GM12878 (cell line): Measurements from ENCODE around the gene PABPC1L. TPM values are rescaled to one million over a fixed set of nuclear protein-coding genes. Genes with fewer than 3 reads are reported as not detected.

ENCODE experiments used
- ATAC-seq: fragments of 200-7000 bp; cut with Tn5 transposase; 3 replicates; pipeline ENCODE4 v1.9.1; 2020; ENCODE audit warnings: mild to moderate bottlenecking, moderate library complexity
- BruUV-seq: library from RNA; stranded (reverse); fragments of 400-500 nt; replicated peaks from 2 replicates; lab custom pipeline; 2021; lab: Mats Ljungman, UMichigan
- CTCF ChIA-PET: fragments of 300-600 bp; sonication (Branson Sonifier 250); formaldehyde crosslinking; extraction: SDS; loops from one replicate; lab custom pipeline; 2021; ENCODE audit warnings: inconsistent platforms; lab: Yijun Ruan, JAX
- POLR2A ChIA-PET: fragments of 350-600 bp; formaldehyde crosslinking; extraction: SDS; loops from one replicate; lab custom pipeline; 2021; ENCODE audit warnings: inconsistent platforms; lab: Charles Lee
- RAD21 ChIA-PET: fragments of 300-600 bp; sonication (Branson Sonifier 250); formaldehyde crosslinking; loops from one replicate; lab custom pipeline; 2023; ENCODE audit warnings: antibody characterized with exemption; ENCODE audit not compliant: unreplicated experiment; lab: Charles Lee
- SMC1A ChIA-PET: fragments of 300-600 bp; sonication (Branson Sonifier 250); formaldehyde crosslinking; loops from one replicate; lab custom pipeline; 2023; ENCODE audit not compliant: unreplicated experiment, uncharacterized antibody; lab: Charles Lee
- DNase-seq: peaks from one replicate; pipeline ENCODE4 v3.0.0-alpha.2; 2011; ENCODE audit warnings: low read depth, low spot score
- FAIRE-seq: peaks from 3 replicates; lab custom pipeline; 2011; peaks lifted over from hg19 to GRCh38; lab: Jason Lieb, UNC
- H2AFZ ChIP-seq: 2 replicates; pipeline ENCODE4 v1.6.0; 2011; ENCODE audit warnings: low read depth, low read length, control low read depth; ENCODE audit not compliant: control insufficient read depth
- H3K27ac ChIP-seq: 2 replicates; pipeline ENCODE4 v1.5.1; 2011; ENCODE audit warnings: control low read depth; ENCODE audit not compliant: control insufficient read depth, insufficient read depth
- H3K27me3 ChIP-seq, 2 experiments: replicated peaks in 1 of 2; 2 replicates each; pipeline versions ENCODE4 v1.6.0 to v1.6.1; 2011; ENCODE audit warnings: low read length in 1 of 2; ENCODE audit not compliant: control insufficient read depth in 2 of 2, insufficient read depth in 2 of 2
- H3K36me3 ChIP-seq, 2 experiments: 2 replicates each; pipeline ENCODE4 v1.5.1; 2011; ENCODE audit warnings: low read length in 1 of 2; ENCODE audit not compliant: control insufficient read depth in 2 of 2, insufficient read depth in 2 of 2
- H3K4me1 ChIP-seq: 2 replicates; pipeline ENCODE4 v1.6.1; 2011; ENCODE audit warnings: mild to moderate bottlenecking, low read length, moderate library complexity, mixed read lengths; ENCODE audit not compliant: control insufficient read depth, insufficient read depth
- H3K4me2 ChIP-seq: 2 replicates; pipeline ENCODE4 v1.6.0; 2011; ENCODE audit warnings: control low read depth; ENCODE audit not compliant: control insufficient read depth, insufficient read depth
- H3K4me3 ChIP-seq: fragments of 200-600 bp; sonication (generic); 2 replicates; pipeline ENCODE4 v1.5.1; 2016
- H3K79me2 ChIP-seq: 2 replicates; pipeline ENCODE4 v1.6.0; 2011; ENCODE audit warnings: low read length; ENCODE audit not compliant: control insufficient read depth, insufficient read depth
- H3K9ac ChIP-seq: 2 replicates; pipeline ENCODE4 v1.8.0; 2011; ENCODE audit warnings: low read length, control low read depth, mixed read lengths; ENCODE audit not compliant: control insufficient read depth, insufficient read depth
- H3K9me3 ChIP-seq: replicated peaks from 3 replicates; pipeline ENCODE4 v1.5.1; 2011; ENCODE audit warnings: mild to moderate bottlenecking, low read length; ENCODE audit not compliant: control insufficient read depth, insufficient read depth
- H4K20me1 ChIP-seq: 2 replicates; pipeline ENCODE4 v1.6.0; 2011; ENCODE audit not compliant: control insufficient read depth, insufficient read depth
- CBFB ChIP-seq: IDR thresholded peaks from 2 replicates; pipeline ENCODE4 v1.6.1; 2016; ENCODE audit warnings: antibody characterized with exemption, low read depth
- CEBPZ ChIP-seq: fragments of 150-350 bp; IDR thresholded peaks from 2 replicates; pipeline ENCODE4 v1.6.1; 2016; ENCODE audit warnings: low read depth, low read length
- ELK1 ChIP-seq: IDR thresholded peaks from 2 replicates; pipeline ENCODE4 v1.6.1; 2012; ENCODE audit warnings: low read depth, low read length, improper control_type of control experiment
- KDM1A ChIP-seq: fragments of 200-600 bp; sonication (generic); IDR thresholded peaks from 2 replicates; pipeline ENCODE4 v1.6.1; 2016; ENCODE audit warnings: borderline replicate concordance
- MTA2 ChIP-seq: fragments of 450-650 bp; IDR thresholded peaks from 2 replicates; pipeline ENCODE4 v1.6.1; 2016; ENCODE audit warnings: low read depth, mild to moderate bottlenecking, moderate library complexity
- NBN ChIP-seq: fragments of 450-650 bp; IDR thresholded peaks from 2 replicates; pipeline ENCODE4 v1.6.1; 2016
- NFYA ChIP-seq: IDR thresholded peaks from 2 replicates; pipeline ENCODE4 v1.6.1; 2011; ENCODE audit warnings: low read depth, mild to moderate bottlenecking, low read length, improper control_type of control experiment, borderline replicate concordance
- POLR2AphosphoS2 ChIP-seq: IDR thresholded peaks from 2 replicates; pipeline ENCODE4 v1.6.1; 2011; ENCODE audit warnings: low read depth, mild to moderate bottlenecking, low read length, improper control_type of control experiment, moderate library complexity
- REST ChIP-seq: IDR thresholded peaks from 2 replicates; pipeline ENCODE4 v1.6.1; 2012; ENCODE audit warnings: mild to moderate bottlenecking, low read depth, low read length
- RFX5 ChIP-seq: IDR thresholded peaks from 2 replicates; pipeline ENCODE4 v1.6.1; 2011; ENCODE audit warnings: low read depth, low read length, improper control_type of control experiment
- SUZ12 ChIP-seq: fragments of 200-600 bp; sonication (generic); IDR thresholded peaks from one replicate; pipeline ENCODE4 v1.6.1; 2018; ENCODE audit warnings: antibody characterized with exemption, mild to moderate bottlenecking; ENCODE audit not compliant: unreplicated experiment
- USF2 ChIP-seq: IDR thresholded peaks from 2 replicates; pipeline ENCODE4 v1.6.1; 2011; ENCODE audit warnings: low read depth, low read length, improper control_type of control experiment, borderline replicate concordance
- ZZZ3 ChIP-seq: IDR thresholded peaks from 2 replicates; pipeline ENCODE4 v1.6.1; 2011; ENCODE audit warnings: low read depth; ENCODE audit not compliant: control insufficient read depth, insufficient read length
- WGBS: methylation state at CpG from one replicate; pipeline ENCODE4 v1.1.6; 2016; ENCODE audit warnings: low lambda C conversion rate; ENCODE audit not compliant: insufficient replicate concordance, insufficient coverage; ENCODE audit errors: missing lambda C conversion rate; 5-methylcytosine and 5-hydroxymethylcytosine counted together
- in situ Hi-C: fragments of 300-500 bp; cut with MboI; formaldehyde crosslinking; loops from 9 replicates; pipeline ENCODE4 v1.14.3; 2018; ENCODE audit warnings: mixed read lengths
- intact Hi-C: fragments of 100-400 bp; cut with micrococcal nuclease; formaldehyde crosslinking; loops from one replicate; pipeline ENCODE4 v1.14.2; 2022; ENCODE audit not compliant: unreplicated experiment
- polyA plus RNA-seq, 11 experiments: library from polyadenylated mRNA; depleted of rRNA in 4 of 11; unstranded in 6 of 11; stranded (reverse) in 5 of 11; fragments of >200 nt; fragmentation: Nextera tagmentation in 4 of 11; fragmentation: Illumina TruSeq in 1 of 11; extraction: Ambion mirVana in 4 of 11; extraction: Trizol in 1 of 11; gene quantifications; 1 replicate in 1 of 11; 2 replicates in 10 of 11; pipeline versions ENCODE4 v1.2.1 to v1.2.3, GENCODE V29; 2011 to 2016; ENCODE audit warnings: inconsistent platforms in 2 of 11, missing spikeins in 2 of 11, low read depth in 1 of 11
- total RNA-seq, 4 experiments: library from RNA; depleted of rRNA in 3 of 4; stranded (reverse); fragments of >200 nt in 3 of 4; fragmentation: Illumina TruSeq in 1 of 4; extraction: Trizol in 1 of 4; gene quantifications; 2 replicates each; pipeline versions ENCODE4 v1.2.1 to v1.2.3, GENCODE V29; 2013 to 2021

Gene PABPC1L
- total and polyA plus RNA-seq, 10 of the 15 experiments (the other 5 are each of a cell fraction or from before 2014, with no cell fraction given) = 6.1 to 66.8 (median 11.9) TPM

- no peak for TF ChIP-seq REST
- TF ChIP-seq KDM1A = no peak
- no peak for TF ChIP-seq ELK1
Observed at GRCh38 chr20:44911264-44911921, 1.5 kb downstream of the PABPC1L start (continued).

GRCh38 chr20:44912189-44912588 lies 2.3 kb downstream of the PABPC1L start:
- H3K4me1 ChIP-seq = peaks cover 3% of the 10 kb centered on the region
- no peak overlapping the region for H3K9ac ChIP-seq
- ATAC-seq (no peak), DNase-seq (no peak), FAIRE-seq (no peak)
- H3K9me3 ChIP-seq = no peaks in the 10 kb centered on the region
- H3K36me3 ChIP-seq = peaks cover 5 to 10% of the 10 kb centered on the region in 2 experiments; a peak in 3 of 4 replicates
- SMC1A ChIA-PET = interaction anchor here (0.7 to 1.5 kb wide), 2 partner anchors 67 to 124 kb away, joined by 3 read pairs; no protein-coding TSS in a partner anchor
- no peak overlapping the region for H3K27ac ChIP-seq
- no peaks in the 10 kb centered on the region for H3K79me2 ChIP-seq
- POLR2A ChIA-PET = no interaction called here
- intact Hi-C loops (loop anchor here (5.0 kb wide), 1 partner anchor 185 kb away; no protein-coding TSS in a partner anchor), in situ Hi-C loops (no loop called here)
- no peak overlapping the region for H3K4me2 ChIP-seq
- BruUV-seq = no TSS peak
- H3K27me3 ChIP-seq = no peaks in the 10 kb centered on the region
- CTCF ChIA-PET = interaction anchor here (2.6 to 5.2 kb wide), 2 partner anchors 24 to 184 kb away, joined by 11 to 30 read pairs; no protein-coding TSS in a partner anchor
- no peak overlapping the region for H3K4me3 ChIP-seq
- WGBS = 97% methylated on average over 2 of the region's 2 CpGs
- RAD21 ChIA-PET = no interaction called here
- H2AFZ ChIP-seq = no peak overlapping the region
- no peaks in the 10 kb centered on the region for H4K20me1 ChIP-seq
- TF ChIP-seq POLR2AphosphoS2 (no peak), SUZ12 (no peak), NFYA (no peak), USF2 (no peak), NBN (no peak), RFX5 (no peak), ZZZ3 (no peak), MTA2 (no peak), CEBPZ (no peak), CBFB (no peak)
